Vagina (tissue), 2 donors: ENCODE measurements around the gene SIGLEC15. TPM values are rescaled to one million over a fixed set of nuclear protein-coding genes. Genes with fewer than 3 reads are reported as not detected.
"Not testable (repeated sequence)": the region's sequence is repeated elsewhere in the genome, so short reads cannot be mapped to it uniquely, and the experiment has no call there.

Source experiments
- DNase-seq, 2 donors: peaks; one replicate each; pipeline ENCODE4 v3.0.0-alpha.2; 2017; ENCODE audit errors: extremely low spot score in 2 of 2
- H3K27ac ChIP-seq: fragments of 200-600 bp; sonication (generic); one replicate; pipeline ENCODE4 v1.5.1; 2019
- H3K27me3 ChIP-seq: fragments of 200-600 bp; sonication (generic); one replicate; pipeline ENCODE4 v1.5.1; 2019
- H3K36me3 ChIP-seq, 2 donors: fragments of 200-600 bp; sonication (generic); one replicate each; pipeline ENCODE4 v1.5.1; 2017 to 2019
- H3K4me1 ChIP-seq: fragments of 200-600 bp; sonication (generic); one replicate; pipeline ENCODE4 v1.5.1; 2019
- H3K4me3 ChIP-seq, 2 donors: fragments of 200-600 bp; sonication (generic); 1 replicate in 1 of 2; 2 replicates in 1 of 2; pipeline ENCODE4 v1.5.1; 2016 to 2019
- H3K9me3 ChIP-seq: fragments of 200-600 bp; sonication (generic); one replicate; pipeline ENCODE4 v1.5.1; 2019
- CTCF ChIP-seq, 3 experiments: fragments of 450-650 bp in 2 of 3; fragments of 200-600 bp in 1 of 3; sonication (generic) in 1 of 3; IDR thresholded peaks; one replicate each; pipeline ENCODE4 v1.5.1; 2017 to 2019; ENCODE audit warnings: antibody characterized with exemption in 3 of 3, mild to moderate bottlenecking in 2 of 3, moderate library complexity in 2 of 3
- POLR2A ChIP-seq, 2 donors: fragments of 450-650 bp; IDR thresholded peaks; one replicate each; pipeline ENCODE4 v1.6.1; 2017; ENCODE audit warnings: antibody characterized with exemption in 2 of 2, mild to moderate bottlenecking in 2 of 2, moderate library complexity in 2 of 2
- POLR2AphosphoS5 ChIP-seq, 2 donors: sonication (generic); formaldehyde crosslinking; IDR thresholded peaks; one replicate each; pipeline ENCODE4 v1.9.0; 2017; ENCODE audit warnings: antibody characterized with exemption in 2 of 2, mild to moderate bottlenecking in 2 of 2, low read depth in 1 of 2; ENCODE audit not compliant: insufficient read depth in 1 of 2
- intact Hi-C: fragments of 100-400 bp; cut with DNase I; formaldehyde crosslinking; loops from one replicate; pipeline ENCODE4 v1.15.1; 2023
- total RNA-seq: library from RNA; depleted of rRNA; stranded (reverse); fragments of >200 nt; gene quantifications from one replicate; pipeline ENCODE4 v1.2.3, GENCODE V29; 2016

SIGLEC15 gene
- total RNA-seq, 1 donor from 2014 or later, result not detected

- Histone ChIP-seq H3K27ac (no peak overlapping the region), H3K4me1 (no peaks in the 10 kb centered on the region), H3K4me3 (no peak overlapping the region), H3K27me3 (no peaks in the 10 kb centered on the region), H3K36me3 (no peaks in the 10 kb centered on the region), H3K9me3 (no peaks in the 10 kb centered on the region)
- TF ChIP-seq POLR2AphosphoS5 (IDR thresholded peaks at IDR 0.05; ENCODE audit: insufficient read depth in 1 of 2, low read depth in 1 of 2) (no peak), POLR2A (IDR thresholded peaks at IDR 0.05) (no peak), CTCF (IDR thresholded peaks at IDR 0.05) (no peak)
- no peak for DNase-seq
- intact Hi-C loops, result no loop called here
Measured at GRCh38 chr18:45821026-45821425, 4.4 kb upstream of the SIGLEC15 start.

GRCh38 chr18:45821711-45822110, 3.8 kb upstream of the SIGLEC15 start:
- Histone ChIP-seq H3K4me1 (no peaks in the 10 kb centered on the region), H3K9me3 (no peaks in the 10 kb centered on the region), H3K36me3 (no peaks in the 10 kb centered on the region), H3K4me3 (no peak overlapping the region), H3K27me3 (no peaks in the 10 kb centered on the region), H3K27ac (no peak overlapping the region)
- no peak for DNase-seq
- TF ChIP-seq POLR2AphosphoS5 (IDR thresholded peaks at IDR 0.05; ENCODE audit: insufficient read depth in 1 of 2, low read depth in 1 of 2) (no peak), CTCF (IDR thresholded peaks at IDR 0.05) (no peak), POLR2A (IDR thresholded peaks at IDR 0.05) (no peak)
- intact Hi-C loops, result no loop called here

GRCh38 chr18:45826084-45826483, 609 bp downstream of the SIGLEC15 start:
- Histone ChIP-seq H3K4me3 (no peak overlapping the region), H3K36me3 (no peaks in the 10 kb centered on the region), H3K4me1 (peaks cover 15% of the 10 kb centered on the region), H3K9me3 (no peaks in the 10 kb centered on the region), H3K27ac (no peak overlapping the region), H3K27me3 (no peaks in the 10 kb centered on the region)
- no peak for DNase-seq
- intact Hi-C loops, result no loop called here
- no peak for TF ChIP-seq POLR2AphosphoS5 (IDR thresholded peaks at IDR 0.05; ENCODE audit: insufficient read depth in 1 of 2, low read depth in 1 of 2)
- TF ChIP-seq POLR2A (IDR thresholded peaks at IDR 0.05), result no peak
- no peak for TF ChIP-seq CTCF (IDR thresholded peaks at IDR 0.05)

GRCh38 chr18:45826716-45827115, 1.2 kb downstream of the SIGLEC15 start:
- H3K36me3 ChIP-seq, H3K9me3 ChIP-seq, DNase-seq, H3K27me3 ChIP-seq, H3K27ac ChIP-seq, intact Hi-C loops, H3K4me3 ChIP-seq: not testable (repeated sequence)
- peaks cover 15% of the 10 kb centered on the region for H3K4me1 ChIP-seq

- intact Hi-C loops, result no loop called here
- no peak for DNase-seq
Measured at GRCh38 chr18:45828917-45829811, 3.7 kb downstream of the SIGLEC15 start.

More at GRCh38 chr18:45828917-45829811, 3.7 kb downstream of the SIGLEC15 start:
- Histone ChIP-seq H3K27ac (no peak overlapping the region), H3K9me3 (no peaks in the 10 kb centered on the region), H3K36me3 (no peaks in the 10 kb centered on the region), H3K4me3 (no peak overlapping the region), H3K27me3 (no peaks in the 10 kb centered on the region), H3K4me1 (peaks cover 15% of the 10 kb centered on the region)
- TF ChIP-seq POLR2AphosphoS5 (IDR thresholded peaks at IDR 0.05; ENCODE audit: insufficient read depth in 1 of 2, low read depth in 1 of 2) (no peak), POLR2A (IDR thresholded peaks at IDR 0.05) (no peak), CTCF (IDR thresholded peaks at IDR 0.05) (no peak)
